A549 (cell line): ENCODE data around the gene PRCP. TPM values are rescaled to one million over a fixed set of nuclear protein-coding genes. Genes with fewer than 3 reads are reported as not detected.
"Not testable (repeated sequence)": the region's sequence is repeated elsewhere in the genome, so short reads cannot be mapped to it uniquely, and the experiment has no call there.

Experiments used
- ATAC-seq, 2 experiments: fragments of 200-7000 bp in 1 of 2; fragments of >200 bp in 1 of 2; cut with Nextera tagmentation in 1 of 2; cut with Tn5 transposase in 1 of 2; 3 replicates each; pipeline versions ENCODE4 v1.8.0 to v1.9.1; 2018 to 2020; ENCODE audit warnings: mild to moderate bottlenecking in 1 of 2, moderate library complexity in 1 of 2
- CTCF ChIA-PET: fragments of 300-600 bp; sonication (Branson Sonifier 250); formaldehyde crosslinking; extraction: SDS; loops from one replicate; lab custom pipeline; 2021; ENCODE audit warnings: antibody characterized with exemption, inconsistent platforms; lab: Yijun Ruan, JAX
- POLR2A ChIA-PET: fragments of 350-600 bp; formaldehyde crosslinking; extraction: SDS; loops from one replicate; lab custom pipeline; 2021; ENCODE audit warnings: antibody characterized with exemption, inconsistent platforms; lab: Yijun Ruan, JAX
- DNase-seq, 2 experiments: peaks; one replicate each; pipeline versions ENCODE4 v3.0.0 to v3.0.0-alpha.2; 2011 to 2016; ENCODE audit warnings: low read depth in 1 of 2, low spot score in 1 of 2
- FAIRE-seq: peaks from 2 replicates; lab custom pipeline; 2011; peaks lifted over from hg19 to GRCh38; lab: Jason Lieb, UNC
- H3K27ac ChIP-seq, 2 experiments: fragments of >200 bp; sonication (Bioruptor Twin); formaldehyde crosslinking; 3 replicates each; pipeline ENCODE4 v1.5.1; 2016 to 2017
- H3K4me1 ChIP-seq: fragments of >200 bp; sonication (Bioruptor Twin); formaldehyde crosslinking; 3 replicates; pipeline ENCODE4 v1.6.1; 2016
- H3K4me2 ChIP-seq: fragments of >200 bp; sonication (Bioruptor Twin); formaldehyde crosslinking; 3 replicates; pipeline ENCODE4 v1.6.1; 2016
- H3K4me3 ChIP-seq: fragments of >200 bp; sonication (Bioruptor Twin); formaldehyde crosslinking; 3 replicates; pipeline ENCODE4 v1.5.1; 2016
- H3K9me3 ChIP-seq: fragments of >200 bp; sonication (Bioruptor Twin); formaldehyde crosslinking; 3 replicates; pipeline ENCODE4 v1.6.1; 2016
- BCL3 ChIP-seq: fragments of >200 bp; sonication (Bioruptor Twin); formaldehyde crosslinking; IDR thresholded peaks from 3 replicates; pipeline ENCODE4 v1.6.1; 2016
- CBX2 ChIP-seq: fragments of 200-600 bp; sonication (generic); IDR thresholded peaks from 2 replicates; pipeline ENCODE4 v1.6.1; 2016; ENCODE audit warnings: low read depth, mild to moderate bottlenecking, borderline replicate concordance
- CBX8 ChIP-seq: fragments of 200-600 bp; sonication (generic); IDR thresholded peaks from 2 replicates; pipeline ENCODE4 v1.6.1; 2016
- CEBPB ChIP-seq, 2 experiments: fragments of >200 bp in 1 of 2; sonication (Bioruptor Twin) in 1 of 2; formaldehyde crosslinking in 1 of 2; IDR thresholded peaks; 2 replicates each; pipeline ENCODE4 v1.6.1; 2012 to 2016
- CHD4 ChIP-seq: fragments of 200-600 bp; sonication (generic); IDR thresholded peaks from 2 replicates; pipeline ENCODE4 v1.6.1; 2016; ENCODE audit warnings: antibody characterized with exemption, mild to moderate bottlenecking, borderline replicate concordance
- CTCF ChIP-seq: fragments of >200 bp; sonication (Bioruptor Twin); formaldehyde crosslinking; IDR thresholded peaks from 3 replicates; pipeline ENCODE4 v1.5.1; 2016
- EHF ChIP-seq: fragments of 250-450 bp; sonication (Bioruptor Pico); IDR thresholded peaks from 2 replicates; pipeline ENCODE4 v1.5.0; 2020; ENCODE audit warnings: mild to moderate bottlenecking
- EP300 ChIP-seq, 2 experiments: fragments of >200 bp; sonication (Bioruptor Twin); formaldehyde crosslinking; IDR thresholded peaks; 2 replicates in 1 of 2; 3 replicates in 1 of 2; pipeline ENCODE4 v1.6.1; 2016 to 2017
- FOSL2 ChIP-seq, 2 experiments: fragments of 450-650 bp in 1 of 2; fragments of >200 bp in 1 of 2; sonication (Bioruptor Twin) in 1 of 2; formaldehyde crosslinking; IDR thresholded peaks; 2 replicates each; pipeline versions ENCODE4 v1.5.0 to v1.6.1; 2016 to 2020; ENCODE audit warnings: mild to moderate bottlenecking in 1 of 2, moderate library complexity in 1 of 2
- HDAC2 ChIP-seq: fragments of 200-600 bp; sonication (generic); IDR thresholded peaks from 2 replicates; pipeline ENCODE4 v1.6.1; 2016
- HES2 ChIP-seq: fragments of >200 bp; sonication (Bioruptor Twin); formaldehyde crosslinking; IDR thresholded peaks from 2 replicates; pipeline ENCODE4 v1.6.1; 2016
- HMGXB4 ChIP-seq: fragments of 250-450 bp; sonication (Bioruptor Pico); IDR thresholded peaks from 2 replicates; pipeline ENCODE4 v1.5.0; 2021; ENCODE audit warnings: mild to moderate bottlenecking, moderate library complexity, borderline replicate concordance
- HOXA7 ChIP-seq: fragments of 250-450 bp; sonication (Bioruptor Pico); IDR thresholded peaks from 2 replicates; pipeline ENCODE4 v1.5.0; 2020; ENCODE audit warnings: mild to moderate bottlenecking, moderate library complexity
- JUNB ChIP-seq: fragments of >200 bp; sonication (Bioruptor Twin); formaldehyde crosslinking; IDR thresholded peaks from 2 replicates; pipeline ENCODE4 v1.6.1; 2016
- KDM1A ChIP-seq: fragments of 200-600 bp; sonication (generic); IDR thresholded peaks from 2 replicates; pipeline ENCODE4 v1.6.1; 2016; ENCODE audit warnings: low read depth, mild to moderate bottlenecking
- MAZ ChIP-seq: fragments of 150-350 bp; IDR thresholded peaks from 2 replicates; pipeline ENCODE4 v1.6.1; 2014; ENCODE audit warnings: antibody characterized with exemption, low read depth, low read length, borderline replicate concordance
- PHF8 ChIP-seq: fragments of 200-600 bp; sonication (generic); IDR thresholded peaks from 2 replicates; pipeline ENCODE4 v1.6.1; 2016; ENCODE audit warnings: low read depth, mild to moderate bottlenecking, antibody characterized with exemption, moderate library complexity, borderline replicate concordance
- POLR2A ChIP-seq: IDR thresholded peaks from 2 replicates; pipeline ENCODE4 v1.6.1; 2012; ENCODE audit warnings: mild to moderate bottlenecking, low read length
- REST ChIP-seq: fragments of 200-600 bp; sonication (generic); IDR thresholded peaks from 2 replicates; pipeline ENCODE4 v1.6.1; 2016; ENCODE audit warnings: antibody characterized with exemption, mild to moderate bottlenecking, moderate library complexity
- RFX5 ChIP-seq: fragments of 450-650 bp; IDR thresholded peaks from 2 replicates; pipeline ENCODE4 v1.7.1; 2014; ENCODE audit warnings: antibody characterized with exemption, mild to moderate bottlenecking, moderate library complexity
- SMC3 ChIP-seq: fragments of >200 bp; sonication (Bioruptor Twin); formaldehyde crosslinking; IDR thresholded peaks from 3 replicates; pipeline ENCODE4 v1.6.1; 2018; ENCODE audit warnings: inconsistent platforms
- ZC3H11A ChIP-seq: fragments of 450-650 bp; IDR thresholded peaks from 2 replicates; pipeline ENCODE4 v1.6.1; 2014; ENCODE audit warnings: antibody characterized with exemption, mild to moderate bottlenecking
- ZFP36 ChIP-seq: fragments of 450-650 bp; IDR thresholded peaks from 2 replicates; pipeline ENCODE4 v1.6.1; 2014; ENCODE audit warnings: borderline replicate concordance; ENCODE audit not compliant: partially characterized antibody
- WGBS: methylation state at CpG from one replicate; pipeline ENCODE4 v1.1.6; 2017; ENCODE audit errors: missing lambda C conversion rate; 5-methylcytosine and 5-hydroxymethylcytosine counted together
- polyA plus RNA-seq, 4 experiments: library from polyadenylated mRNA; depleted of rRNA in 3 of 4; stranded (reverse); fragments of >200 nt; fragmentation: RNase III in 1 of 4; extraction: RNeasy Plus Mini Kit Qiagen cat#74134 plus additional on column Dnase treatment in 1 of 4; gene quantifications; 2 replicates in 3 of 4; 3 replicates in 1 of 4; pipeline ENCODE4 v1.2.3, GENCODE V29; 2011 to 2017

PRCP gene
- polyA plus RNA-seq, 2 of the 4 experiments (the other 2 are of a cell fraction) = 49.8 to 86.2 TPM

- 91% methylated on average over 2 of the region's 2 CpGs for WGBS
- no peak overlapping the region for H3K4me3 ChIP-seq
- ChIA-PET POLR2A (interaction anchor here (0.6 kb wide), 1 partner anchor 14 kb away, joined by 3 read pairs; no protein-coding TSS in a partner anchor), CTCF (interaction anchor here (3.1 kb wide), 1 partner anchor 10 kb away, joined by 22 read pairs; no protein-coding TSS in a partner anchor)
- DNase-seq (no peak), ATAC-seq (no peak), FAIRE-seq (no peak)
- H3K4me1 ChIP-seq = peaks cover 25% of the 10 kb centered on the region; the same call in 2 of the 3 replicates
- no peaks in the 10 kb centered on the region for H3K9me3 ChIP-seq
- no peak overlapping the region; a peak in 1 of 6 replicates for H3K27ac ChIP-seq
- H3K4me2 ChIP-seq = no peak overlapping the region
- no peak for TF ChIP-seq MAZ
- TF ChIP-seq JUNB = no peak
- no peak for TF ChIP-seq CHD4
- no peak for TF ChIP-seq CBX2
- TF ChIP-seq HES2 = no peak
- TF ChIP-seq BCL3 = no peak
Observed at GRCh38 chr11:82857145-82857544, 43.1 kb downstream of the PRCP start.

GRCh38 chr11:82855616-82856015, 44.6 kb downstream of the PRCP start:
- Histone ChIP-seq H3K4me2 (no peak overlapping the region), H3K4me1 (peaks cover 25% of the 10 kb centered on the region; the same call in 2 of the 3 replicates), H3K9me3 (no peaks in the 10 kb centered on the region), H3K4me3 (no peak overlapping the region), H3K27ac (no peak overlapping the region)
- ChIA-PET POLR2A (no interaction called here), CTCF (no interaction called here)
- DNase-seq = no peak
- FAIRE-seq = no peak
- ATAC-seq = no peak
- 92% methylated on average over 2 of the region's 2 CpGs for WGBS
- no peak for TF ChIP-seq FOSL2 (IDR thresholded peaks at IDR 0.05)
- no peak for TF ChIP-seq FOSL2 (CRISPR knock-in tag; IDR thresholded peaks at IDR 0.05)
- TF ChIP-seq EP300 (IDR thresholded peaks at IDR 0.05) = no peak
- no peak for TF ChIP-seq ZC3H11A
- no peak for TF ChIP-seq EHF (CRISPR knock-in tag)
- no peak for TF ChIP-seq HOXA7

GRCh38 chr11:82854916-82855315, 45.3 kb downstream of the PRCP start:
- H3K4me2 ChIP-seq, DNase-seq, H3K4me3 ChIP-seq, H3K27ac ChIP-seq, CTCF ChIA-PET, POLR2A ChIA-PET, H3K9me3 ChIP-seq, FAIRE-seq, ATAC-seq: not testable (repeated sequence)
- H3K4me1 ChIP-seq = peaks cover 24% of the 10 kb centered on the region; the same call in 2 of the 3 replicates
- WGBS = 93% methylated on average over 1 of the region's 1 CpG

GRCh38 chr11:82854242-82854641, 46.0 kb downstream of the PRCP start:
- Histone ChIP-seq H3K4me1 (peaks cover 17% of the 10 kb centered on the region; the same call in 2 of the 3 replicates), H3K9me3 (no peaks in the 10 kb centered on the region), H3K4me3 (no peak overlapping the region), H3K27ac (no peak overlapping the region), H3K4me2 (no peak overlapping the region)
- DNase-seq (no peak), ATAC-seq (no peak), FAIRE-seq (no peak)
- POLR2A ChIA-PET = no interaction called here
- CTCF ChIA-PET = interaction anchor here (1.3 kb wide), 1 partner anchor 13 kb away, joined by 4 read pairs; no protein-coding TSS in a partner anchor
- TF ChIP-seq POLR2A (no peak), ZFP36 (no peak), CBX8 (no peak), SMC3 (no peak), HMGXB4 (CRISPR knock-in tag) (no peak), HDAC2 (no peak), EHF (CRISPR knock-in tag) (no peak), CTCF (no peak), PHF8 (no peak), REST (no peak), CEBPB (IDR thresholded peaks at IDR 0.05) (no peak), RFX5 (no peak), FOSL2 (IDR thresholded peaks at IDR 0.05) (no peak), FOSL2 (CRISPR knock-in tag; IDR thresholded peaks at IDR 0.05) (no peak), KDM1A (no peak)
